Retinal pigment epithelial cell (primary cell): Measurements from ENCODE around the gene EVL.
A peak's percentile ranks its signal among the peaks of the same experiment; 100 is the strongest.
"Not testable (repeated sequence)": the region's sequence is repeated elsewhere in the genome, so short reads cannot be mapped to it uniquely, and the experiment has no call there.

ENCODE experiments used
- DNase-seq: peaks from one replicate; pipeline ENCODE4 v3.0.0-alpha.2; 2010; ENCODE audit warnings: low read depth
- H3K4me3 ChIP-seq: 2 replicates; pipeline ENCODE4 v1.5.1; 2011; ENCODE audit warnings: mild to moderate bottlenecking, low read length, control low read depth, moderate library complexity
- TF ChIP-seq, protein P1 (sequence below): conservative IDR thresholded peaks from 2 replicates; pipeline ENCODE4 v1.5.1; 2011; ENCODE audit warnings: low read depth, low read length, control low read depth, inconsistent platforms

Gene EVL

DNA sequence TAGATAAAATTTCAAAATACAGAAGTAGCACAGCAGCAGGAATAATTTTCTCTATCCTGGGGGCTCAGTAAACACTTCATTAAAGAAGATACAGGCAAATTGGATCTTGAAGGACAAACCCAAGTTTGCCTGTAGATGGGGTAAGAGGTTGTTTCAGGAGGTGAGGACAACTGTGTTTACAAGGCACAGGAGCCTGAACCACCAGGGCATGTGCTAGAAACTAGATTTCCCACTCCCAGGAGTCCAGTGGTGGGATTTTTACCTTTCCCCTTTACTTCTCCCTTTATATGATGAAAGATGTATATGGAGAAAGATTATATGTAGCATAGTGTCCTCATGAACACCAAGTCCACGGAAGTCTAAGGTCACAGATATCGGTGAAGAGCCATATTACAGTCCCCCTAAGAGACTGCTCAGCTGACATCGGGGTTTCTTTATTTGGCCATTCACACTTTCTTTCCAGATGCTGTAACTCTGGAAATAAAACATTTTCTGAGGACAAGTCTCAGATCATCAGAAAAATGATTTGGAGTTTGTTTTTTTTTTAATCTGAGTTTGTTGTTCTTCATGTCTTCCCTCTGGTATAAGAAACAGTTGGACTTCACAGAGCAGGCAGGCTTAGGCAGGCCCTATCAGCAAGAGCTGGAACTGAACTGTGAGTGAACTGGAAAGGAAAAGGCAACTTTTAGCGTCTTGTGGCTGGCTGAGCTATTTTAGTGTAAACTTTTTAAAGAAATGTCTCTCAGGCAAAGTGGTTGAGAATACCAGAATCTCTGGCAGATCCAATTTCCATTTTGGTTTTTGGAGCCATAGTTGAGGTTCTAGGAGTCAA lies 8.0 kb upstream of the EVL start:
- DNase-seq = no peak

DNA sequence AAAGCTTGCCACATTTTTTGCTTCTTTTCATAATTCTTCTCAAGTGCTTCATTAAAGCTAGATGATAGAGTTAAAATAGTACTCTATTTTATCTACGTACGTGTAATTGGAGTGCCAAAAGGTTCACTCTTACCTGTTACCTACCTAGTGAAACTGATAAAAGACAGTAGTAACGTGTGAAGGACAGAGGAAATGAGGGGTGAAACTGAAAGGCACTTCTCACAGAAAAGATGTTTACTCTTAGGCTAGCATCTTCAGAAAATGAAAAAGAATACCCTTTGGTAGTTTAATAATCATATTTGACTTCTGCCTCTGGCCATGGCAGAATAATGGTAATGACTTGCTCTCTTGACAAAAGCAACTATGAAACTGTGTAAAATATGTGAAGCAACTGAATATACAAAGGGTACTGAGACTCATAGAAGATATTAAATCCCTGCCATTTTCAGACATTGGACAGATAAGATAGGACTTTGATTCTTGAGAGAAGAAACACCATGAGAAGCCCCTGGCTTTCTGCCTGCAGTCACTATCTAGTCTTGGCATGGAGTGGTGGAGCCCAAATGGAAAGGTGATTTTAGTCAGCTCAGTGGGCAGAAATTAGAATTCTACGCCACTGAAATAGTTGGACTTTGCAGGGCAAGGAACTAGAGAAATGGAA lies 6.3 kb upstream of the EVL start:
- H3K4me3 ChIP-seq = no peak overlapping the region

More for the DNA sequence above, 8.0 kb upstream of the EVL start:
- H3K4me3 ChIP-seq = no peak overlapping the region
- TF ChIP-seq, protein P1, sequence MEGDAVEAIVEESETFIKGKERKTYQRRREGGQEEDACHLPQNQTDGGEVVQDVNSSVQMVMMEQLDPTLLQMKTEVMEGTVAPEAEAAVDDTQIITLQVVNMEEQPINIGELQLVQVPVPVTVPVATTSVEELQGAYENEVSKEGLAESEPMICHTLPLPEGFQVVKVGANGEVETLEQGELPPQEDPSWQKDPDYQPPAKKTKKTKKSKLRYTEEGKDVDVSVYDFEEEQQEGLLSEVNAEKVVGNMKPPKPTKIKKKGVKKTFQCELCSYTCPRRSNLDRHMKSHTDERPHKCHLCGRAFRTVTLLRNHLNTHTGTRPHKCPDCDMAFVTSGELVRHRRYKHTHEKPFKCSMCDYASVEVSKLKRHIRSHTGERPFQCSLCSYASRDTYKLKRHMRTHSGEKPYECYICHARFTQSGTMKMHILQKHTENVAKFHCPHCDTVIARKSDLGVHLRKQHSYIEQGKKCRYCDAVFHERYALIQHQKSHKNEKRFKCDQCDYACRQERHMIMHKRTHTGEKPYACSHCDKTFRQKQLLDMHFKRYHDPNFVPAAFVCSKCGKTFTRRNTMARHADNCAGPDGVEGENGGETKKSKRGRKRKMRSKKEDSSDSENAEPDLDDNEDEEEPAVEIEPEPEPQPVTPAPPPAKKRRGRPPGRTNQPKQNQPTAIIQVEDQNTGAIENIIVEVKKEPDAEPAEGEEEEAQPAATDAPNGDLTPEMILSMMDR = peak; percentile 30

DNA sequence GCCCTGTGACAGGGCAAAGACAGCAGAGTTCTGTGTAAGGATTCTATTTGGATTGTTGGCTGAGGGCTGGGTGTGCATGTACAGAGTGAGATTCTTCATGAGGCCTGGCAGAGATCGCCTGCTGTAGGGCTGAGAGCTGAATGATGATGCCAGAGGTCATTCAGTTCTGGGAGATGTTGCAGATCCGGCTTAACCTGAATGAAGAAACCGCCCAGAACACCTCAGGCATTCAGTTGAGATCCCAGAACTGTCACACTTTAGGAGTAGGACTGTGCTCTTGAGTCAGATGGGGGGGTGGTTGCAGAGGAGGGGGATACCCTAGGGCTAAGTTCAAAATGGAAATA lies 5.8 kb upstream of the EVL start:
- TF ChIP-seq, protein P1 = no peak
- H3K4me3 ChIP-seq = no peak overlapping the region
- DNase-seq = no peak

More for the DNA sequence above, 6.3 kb upstream of the EVL start:
- TF ChIP-seq, protein P1 = no peak
- no peak for DNase-seq

DNA sequence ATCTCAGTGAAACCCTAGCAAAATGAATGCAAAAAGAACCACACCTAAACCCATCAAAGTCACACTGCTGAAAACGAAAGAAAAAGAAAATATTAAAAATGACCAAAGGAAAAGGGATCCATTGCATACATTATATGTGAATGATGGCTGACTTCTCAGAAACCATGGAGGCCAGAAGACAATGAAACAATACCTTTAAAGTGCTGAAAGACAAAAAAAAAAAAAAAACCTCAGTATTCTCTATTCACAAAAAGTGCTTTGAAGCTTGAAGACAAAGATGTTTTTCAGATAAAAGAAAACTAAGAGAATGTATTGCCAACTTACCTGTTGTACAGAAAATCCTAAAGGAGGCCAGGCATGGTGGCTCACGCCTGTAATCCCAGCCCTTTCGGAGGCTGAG lies 4.5 kb upstream of the EVL start:
- TF ChIP-seq, protein P1 = no peak
- DNase-seq = no peak

DNA sequence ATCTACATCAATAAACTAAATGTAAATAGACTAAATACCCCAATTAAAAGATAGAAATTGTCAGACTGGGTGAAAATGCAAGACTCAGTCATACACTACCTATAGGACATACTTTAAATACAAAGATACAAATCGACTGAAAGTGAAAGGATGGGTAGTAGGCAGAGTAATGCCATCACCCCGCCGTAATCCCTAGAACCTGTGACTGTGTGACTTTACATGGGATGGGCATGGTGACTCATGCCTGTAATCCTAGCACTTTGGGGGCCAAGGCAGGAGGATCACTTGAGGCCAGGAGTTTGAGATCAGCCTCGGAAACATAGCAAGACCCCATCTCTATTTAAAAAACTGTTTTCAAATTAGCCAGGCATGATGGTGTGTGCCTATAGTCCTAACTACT lies 2.6 kb upstream of the EVL start:
- TF ChIP-seq, protein P1 = no peak
- DNase-seq = no peak
- no peak overlapping the region for H3K4me3 ChIP-seq

More for the DNA sequence above, 4.5 kb upstream of the EVL start:
- no peak overlapping the region for H3K4me3 ChIP-seq

DNA sequence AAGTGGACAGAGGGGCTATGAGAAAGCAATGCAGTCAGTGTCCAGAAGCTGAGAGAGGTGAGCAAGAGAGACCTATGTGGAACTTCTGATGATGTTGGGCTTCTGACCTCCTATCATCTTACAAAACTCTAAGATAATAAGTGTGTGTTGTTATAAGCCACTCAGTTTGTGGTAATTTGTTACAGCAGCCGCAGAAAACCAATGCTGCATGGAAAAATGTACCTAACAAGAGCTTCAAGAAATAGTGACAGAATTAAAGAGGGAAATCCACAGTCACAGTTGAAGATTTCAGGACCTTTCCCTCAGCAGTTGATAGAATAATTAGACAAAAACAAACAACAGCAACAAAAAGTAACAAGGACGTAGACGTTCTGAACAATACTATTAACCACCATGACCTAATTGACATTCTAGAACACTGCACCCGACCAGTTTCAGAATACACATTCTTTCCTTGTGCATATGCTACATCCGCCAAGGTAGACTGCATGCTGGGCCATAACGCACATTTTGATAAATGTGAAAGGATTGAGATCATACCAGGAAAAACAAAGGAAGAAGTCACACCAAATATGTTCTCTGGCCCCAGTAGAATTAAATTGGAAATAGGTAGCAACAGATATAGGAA lies 1.8 kb upstream of the EVL start:
- H3K4me3 ChIP-seq = no peak overlapping the region
- no peak for DNase-seq
- TF ChIP-seq, protein P1 = no peak

DNA sequence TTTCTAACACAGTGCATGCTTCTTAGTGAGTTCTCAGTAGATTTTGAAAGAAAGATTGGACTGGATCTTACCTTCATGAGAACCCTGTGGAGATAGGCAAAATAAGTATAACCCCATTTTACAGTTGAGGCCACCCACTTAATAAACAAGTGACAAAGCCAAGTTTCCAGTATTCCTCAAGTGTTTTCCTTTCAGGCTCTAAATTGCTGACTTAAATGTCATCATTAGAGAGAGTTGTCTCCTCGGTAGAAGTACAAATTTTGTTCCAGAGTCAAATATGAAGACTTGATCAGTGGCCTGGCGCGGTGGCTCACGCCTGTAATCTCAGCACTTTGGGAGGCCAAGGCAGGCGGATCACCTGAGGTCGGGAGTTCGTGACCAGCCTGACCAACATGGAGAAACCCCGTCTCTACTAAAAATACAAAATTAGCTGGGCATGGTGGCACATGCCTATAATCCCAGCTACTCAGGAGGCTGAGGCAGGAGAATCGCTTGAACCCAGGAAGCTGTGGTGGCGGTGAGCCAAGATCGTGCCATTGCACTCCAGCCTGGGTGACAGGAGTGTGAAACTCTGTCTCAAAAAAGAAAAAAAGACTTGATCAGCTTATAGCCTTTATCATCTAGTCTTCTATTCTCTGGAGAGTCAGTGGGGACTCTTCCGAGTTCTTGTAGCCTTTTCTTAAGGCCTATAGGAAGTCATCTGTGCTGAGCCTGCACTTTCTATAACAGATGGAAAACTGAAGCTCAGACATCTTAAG lies 708 bp upstream of the EVL start:
- DNase-seq, H3K4me3 ChIP-seq: not testable (repeated sequence)
